GM23248 (cell line): Measurements from ENCODE around the gene VTCN1. TPM values are rescaled to one million over a fixed set of nuclear protein-coding genes. Genes with fewer than 3 reads are reported as not detected.
A peak's percentile ranks its signal among the peaks of the same experiment; 100 is the strongest.

Experiments used
- DNase-seq: peaks from one replicate; pipeline ENCODE4 v3.0.0-alpha.2; 2015
- H2AFZ ChIP-seq: fragments of 200-600 bp; sonication (generic); 2 replicates; pipeline ENCODE4 v1.6.1; 2016; ENCODE audit warnings: antibody characterized with exemption
- H3F3A ChIP-seq: fragments of 200-600 bp; sonication (generic); 2 replicates; pipeline ENCODE4 v1.6.1; 2016; ENCODE audit warnings: mild to moderate bottlenecking, antibody characterized with exemption, mixed run types; ENCODE audit not compliant: insufficient read depth
- H3K27ac ChIP-seq: fragments of 200-600 bp; sonication (generic); 2 replicates; pipeline ENCODE4 v1.5.1; 2016; ENCODE audit warnings: mild to moderate bottlenecking
- H3K27me3 ChIP-seq: fragments of 200-600 bp; sonication (generic); replicated peaks from 2 replicates; pipeline ENCODE4 v1.6.1; 2016; ENCODE audit warnings: mild to moderate bottlenecking; ENCODE audit not compliant: insufficient read depth
- H3K36me3 ChIP-seq: fragments of 200-600 bp; sonication (generic); 2 replicates; pipeline ENCODE4 v1.6.1; 2016; ENCODE audit warnings: low read depth, mild to moderate bottlenecking
- H3K4me1 ChIP-seq: fragments of 200-600 bp; sonication (generic); 2 replicates; pipeline ENCODE4 v1.6.1; 2016; ENCODE audit warnings: mild to moderate bottlenecking; ENCODE audit not compliant: insufficient read depth
- H3K4me2 ChIP-seq: fragments of 200-600 bp; sonication (generic); one replicate; pipeline ENCODE4 v1.6.1; 2016; ENCODE audit warnings: mild to moderate bottlenecking; ENCODE audit not compliant: unreplicated experiment
- H3K4me3 ChIP-seq: fragments of 200-600 bp; sonication (generic); 2 replicates; pipeline ENCODE4 v1.5.1; 2016; ENCODE audit warnings: mild to moderate bottlenecking
- H3K79me2 ChIP-seq: fragments of 200-600 bp; sonication (generic); 2 replicates; pipeline ENCODE4 v1.6.1; 2016; ENCODE audit warnings: mild to moderate bottlenecking; ENCODE audit not compliant: insufficient read depth
- H3K9ac ChIP-seq: fragments of 200-600 bp; sonication (generic); 2 replicates; pipeline ENCODE4 v1.6.1; 2016; ENCODE audit warnings: mild to moderate bottlenecking
- H3K9me2 ChIP-seq: fragments of 200-600 bp; sonication (generic); 2 replicates; pipeline ENCODE4 v1.6.1; 2016; ENCODE audit warnings: mixed run types, mild to moderate bottlenecking, moderate library complexity; ENCODE audit not compliant: insufficient read depth
- H3K9me3 ChIP-seq: fragments of 200-600 bp; sonication (generic); one replicate; pipeline ENCODE4 v1.6.1; 2017; ENCODE audit warnings: low read depth
- H4K20me1 ChIP-seq: fragments of 200-600 bp; sonication (generic); 2 replicates; pipeline ENCODE4 v1.6.0; 2016; ENCODE audit not compliant: insufficient read depth
- EZH2 ChIP-seq: fragments of 200-600 bp; sonication (generic); IDR thresholded peaks from 2 replicates; pipeline ENCODE4 v1.6.1; 2018; ENCODE audit warnings: antibody characterized with exemption, mild to moderate bottlenecking; ENCODE audit not compliant: insufficient read depth, poor library complexity, severe bottlenecking
- EZH2phosphoT487 ChIP-seq: fragments of 200-600 bp; sonication (generic); IDR thresholded peaks from 2 replicates; pipeline ENCODE4 v1.6.1; 2018; ENCODE audit warnings: antibody characterized with exemption, moderate library complexity, mild to moderate bottlenecking, low read depth; ENCODE audit not compliant: insufficient read depth
- WGBS, 2 experiments: methylation state at CpG; one replicate each; pipeline ENCODE4 v1.1.6; 2015 to 2017; ENCODE audit warnings: low lambda C conversion rate in 2 of 2, low coverage in 1 of 2; ENCODE audit errors: missing lambda C conversion rate in 2 of 2; 5-methylcytosine and 5-hydroxymethylcytosine counted together
- in situ Hi-C: fragments of 300-500 bp; cut with MboI; formaldehyde crosslinking; loops from 2 replicates; pipeline ENCODE4 v1.15.0; 2020
- polyA plus RNA-seq: library from polyadenylated mRNA; unstranded; fragments of >200 nt; fragmentation: Nextera tagmentation; extraction: Ambion mirVana; gene quantifications from 2 replicates; pipeline ENCODE4 v1.2.1, GENCODE V29; 2016
- total RNA-seq: library from RNA; depleted of rRNA; stranded (reverse); fragments of >200 nt; shearing (Covaris generic); gene quantifications from 2 replicates; pipeline ENCODE4 v1.2.3, GENCODE V29; 2014

VTCN1 gene
- total and polyA plus RNA-seq, 2 experiments from 2014 or later, result not detected

GRCh38 chr1:117130526-117130925 lies 80.2 kb downstream of the VTCN1 start:
- Histone ChIP-seq H3K79me2 (no peaks in the 10 kb centered on the region), H3K27me3 (no peaks in the 10 kb centered on the region), H3K27ac (no peak overlapping the region), H4K20me1 (no peaks in the 10 kb centered on the region), H3K9me3 (no peaks in the 10 kb centered on the region), H3K9me2 (no peaks in the 10 kb centered on the region), H3K9ac (no peak overlapping the region), H3K4me3 (no peak overlapping the region), H2AFZ (no peak overlapping the region), H3K4me1 (peaks cover 9% of the 10 kb centered on the region), H3K4me2 (no peak overlapping the region), H3F3A (no peaks in the 10 kb centered on the region), H3K36me3 (no peaks in the 10 kb centered on the region)
- TF ChIP-seq EZH2phosphoT487 (no peak), EZH2 (no peak)
- WGBS, 2 experiments, result 88 to 89% methylated on average over 4 of the region's 4 CpGs
- in situ Hi-C loops, result no loop called here
- DNase-seq, result no peak

GRCh38 chr1:117128323-117129079 lies 82.2 kb downstream of the VTCN1 start:
- H2AFZ ChIP-seq, result peak overlapping the region; percentile 73
- H4K20me1 ChIP-seq, result no peaks in the 10 kb centered on the region
- H3K4me2 ChIP-seq, result no peak overlapping the region
- TF ChIP-seq EZH2phosphoT487 (no peak), EZH2 (no peak)
- H3F3A ChIP-seq, result no peaks in the 10 kb centered on the region
- no peaks in the 10 kb centered on the region for H3K9me3 ChIP-seq
- no peaks in the 10 kb centered on the region for H3K36me3 ChIP-seq
- H3K27ac ChIP-seq, result no peak overlapping the region
- H3K79me2 ChIP-seq, result no peaks in the 10 kb centered on the region
- H3K9ac ChIP-seq, result no peak overlapping the region
- H3K4me3 ChIP-seq, result no peak overlapping the region
- no peaks in the 10 kb centered on the region for H3K27me3 ChIP-seq
- 22% methylated on average over 5 of the region's 5 CpGs for WGBS, 2 experiments
- in situ Hi-C loops, result no loop called here
- H3K4me1 ChIP-seq, result peaks cover 9% of the 10 kb centered on the region
- H3K9me2 ChIP-seq, result no peaks in the 10 kb centered on the region
- DNase-seq, result peak; percentile 65

GRCh38 chr1:117127795-117128194 lies 82.9 kb downstream of the VTCN1 start:
- Histone ChIP-seq H3K9me2 (no peaks in the 10 kb centered on the region), H2AFZ (no peak overlapping the region), H4K20me1 (no peaks in the 10 kb centered on the region), H3F3A (no peaks in the 10 kb centered on the region), H3K9me3 (no peaks in the 10 kb centered on the region), H3K36me3 (no peaks in the 10 kb centered on the region), H3K27me3 (no peaks in the 10 kb centered on the region), H3K4me3 (no peak overlapping the region), H3K27ac (no peak overlapping the region), H3K9ac (no peak overlapping the region), H3K4me2 (no peak overlapping the region), H3K79me2 (no peaks in the 10 kb centered on the region), H3K4me1 (peaks cover 9% of the 10 kb centered on the region)
- TF ChIP-seq EZH2 (no peak), EZH2phosphoT487 (no peak)
- in situ Hi-C loops, result no loop called here
- peak; percentile 47 for DNase-seq

GRCh38 chr1:117124661-117125060 lies 86.1 kb downstream of the VTCN1 start:
- Histone ChIP-seq H2AFZ (no peak overlapping the region), H3F3A (no peaks in the 10 kb centered on the region), H3K9ac (no peak overlapping the region), H3K9me3 (no peaks in the 10 kb centered on the region), H3K27me3 (no peaks in the 10 kb centered on the region), H3K9me2 (no peaks in the 10 kb centered on the region), H3K4me2 (no peak overlapping the region), H3K4me1 (peaks cover 9% of the 10 kb centered on the region), H3K4me3 (no peak overlapping the region), H3K27ac (no peak overlapping the region), H3K36me3 (no peaks in the 10 kb centered on the region), H4K20me1 (no peaks in the 10 kb centered on the region), H3K79me2 (no peaks in the 10 kb centered on the region)
- no peak for TF ChIP-seq EZH2phosphoT487
- TF ChIP-seq EZH2, result no peak
- in situ Hi-C loops, result loop anchor here (5.0 kb wide), 1 partner anchor 52 kb away; no protein-coding TSS in a partner anchor
- no peak for DNase-seq
- WGBS, 2 experiments, result 21 to 31% methylated on average over 1 of the region's 1 CpG
